Stimulated activated CD8-positive, alpha-beta memory T cell treated with anti-CD3 and anti-CD28 coated beads, Interleukin-4, amount 100 ng/mL, for 48 hours (primary cell): ENCODE measurements around the gene CEP170B.
"Not testable (repeated sequence)": the region's sequence is repeated elsewhere in the genome, so short reads cannot be mapped to it uniquely, and the experiment has no call there.

ENCODE experiments used
- DNase-seq: peaks from one replicate; pipeline ENCODE4 v3.0.0-alpha.2; 2020

Gene CEP170B

GRCh38 chr14:104844306-104845032 is 20.6 kb upstream of the CEP170B start:
- no peak for DNase-seq

- no peak for DNase-seq
Observed at GRCh38 chr14:104845033-104845666, 19.9 kb upstream of the CEP170B start.

GRCh38 chr14:104845834-104846441 is 19.1 kb upstream of the CEP170B start:
- DNase-seq: no peak

- no peak for DNase-seq
Observed at GRCh38 chr14:104852280-104852663, 12.8 kb upstream of the CEP170B start.

- DNase-seq: no peak
Observed at GRCh38 chr14:104855532-104856090, 9.5 kb upstream of the CEP170B start.

GRCh38 chr14:104856157-104856868 is 8.8 kb upstream of the CEP170B start:
- DNase-seq: peak; percentile 5

- peak; percentile 1 for DNase-seq
Observed at GRCh38 chr14:104856869-104857860, 7.9 kb upstream of the CEP170B start.

- not testable (repeated sequence) for DNase-seq
Observed at GRCh38 chr14:104857931-104858330, 7.1 kb upstream of the CEP170B start.

GRCh38 chr14:104858811-104859426 is 6.1 kb upstream of the CEP170B start:
- no peak for DNase-seq

GRCh38 chr14:104859900-104860299 is 5.2 kb upstream of the CEP170B start:
- DNase-seq: no peak

- DNase-seq: no peak
Observed at GRCh38 chr14:104860414-104860813, 4.7 kb upstream of the CEP170B start.

- DNase-seq: no peak
Observed at GRCh38 chr14:104863131-104863862, 1.8 kb upstream of the CEP170B start.

GRCh38 chr14:104863923-104864266 is 1.2 kb upstream of the CEP170B start:
- no peak for DNase-seq

- DNase-seq: no peak
Observed at GRCh38 chr14:104864267-104865080, 594 bp upstream of the CEP170B start.

- DNase-seq: peak; percentile 50
Observed at GRCh38 chr14:104865631-104866441, 768 bp downstream of the CEP170B start.

GRCh38 chr14:104866451-104867370 is 1.6 kb downstream of the CEP170B start:
- no peak for DNase-seq

- no peak for DNase-seq
Observed at GRCh38 chr14:104867371-104868059, 2.4 kb downstream of the CEP170B start.
